GM20431 (cell line): ENCODE data around the gene ACSM2B.
"Not testable (repeated sequence)": the region's sequence is repeated elsewhere in the genome, so short reads cannot be mapped to it uniquely, and the experiment has no call there.

Experiments
- in situ Hi-C: fragments of 300-500 bp; cut with MseI, MboI; formaldehyde crosslinking; loops from one replicate; pipeline ENCODE4 v1.15.0; 2020; ENCODE audit warnings: low sequenced_read_pairs; ENCODE audit not compliant: unreplicated experiment

ACSM2B gene

GRCh38 chr16:20598832-20599469, 22.8 kb upstream of the ACSM2B start:
- in situ Hi-C loops, result no loop called here

DNA sequence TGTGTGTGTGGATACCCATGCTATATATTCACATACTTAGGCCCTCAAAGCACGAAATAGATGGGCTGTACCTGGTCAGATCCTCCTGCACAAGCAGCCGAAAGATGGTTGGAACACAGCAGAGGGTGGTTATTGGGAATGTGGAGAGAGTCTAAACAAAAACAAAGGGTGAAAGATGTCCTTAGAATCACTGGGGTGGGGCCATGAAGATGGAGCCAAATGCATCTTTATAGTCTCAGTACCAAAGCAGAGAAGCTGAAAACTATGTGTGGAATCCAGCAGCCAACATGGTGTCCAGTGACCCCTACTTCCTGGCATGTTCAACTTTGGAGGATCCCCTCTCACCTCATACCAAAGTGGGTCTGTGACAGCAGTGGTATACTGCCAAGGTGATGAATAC, 19.5 kb upstream of the ACSM2B start:
- in situ Hi-C loops, result not testable (repeated sequence)

- in situ Hi-C loops, result not testable (repeated sequence)
These were observed 18.9 kb upstream of the ACSM2B start for GRCh38 chr16:20595068-20595467.

DNA sequence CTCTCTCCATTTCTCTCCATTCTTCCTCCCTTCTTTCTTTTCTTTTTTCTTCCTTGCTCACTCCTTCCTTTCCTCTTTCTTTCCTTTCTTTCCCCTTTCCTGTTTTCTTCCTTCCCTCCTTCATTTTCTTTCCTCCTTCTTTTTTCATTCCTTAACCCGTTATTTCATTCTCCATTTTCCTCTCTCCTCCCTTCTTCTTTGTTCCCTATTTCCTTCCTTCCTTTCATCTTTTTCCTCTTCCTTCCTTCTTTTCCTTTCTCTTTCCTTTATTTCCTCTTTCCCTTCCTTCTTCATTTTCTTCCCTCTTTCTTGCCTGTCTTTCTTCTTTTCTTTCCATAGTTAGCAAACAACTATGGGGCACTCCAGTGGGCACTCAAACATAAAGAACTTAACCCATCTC, 16.6 kb upstream of the ACSM2B start:
- in situ Hi-C loops, result not testable (repeated sequence)

DNA sequence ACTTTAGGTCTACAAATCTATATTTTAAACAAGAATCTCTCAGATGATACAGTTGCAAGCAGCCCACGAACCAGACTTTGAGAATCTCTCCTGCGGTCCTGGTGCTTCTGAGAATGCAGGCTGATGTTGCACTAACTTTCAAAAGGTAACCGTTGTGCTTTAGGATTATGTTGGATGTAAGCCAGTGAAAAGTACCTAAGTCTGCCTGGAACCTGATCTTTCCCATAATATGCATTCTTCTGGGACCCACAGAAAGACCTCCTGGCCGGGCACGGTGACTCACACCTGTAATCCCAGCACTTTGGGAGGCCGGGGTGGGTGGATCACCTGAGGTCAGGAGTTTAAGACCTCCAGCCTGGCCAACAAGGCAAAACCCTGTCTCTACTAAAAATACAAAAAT, 13.3 kb upstream of the ACSM2B start:
- in situ Hi-C loops, result not testable (repeated sequence)

DNA sequence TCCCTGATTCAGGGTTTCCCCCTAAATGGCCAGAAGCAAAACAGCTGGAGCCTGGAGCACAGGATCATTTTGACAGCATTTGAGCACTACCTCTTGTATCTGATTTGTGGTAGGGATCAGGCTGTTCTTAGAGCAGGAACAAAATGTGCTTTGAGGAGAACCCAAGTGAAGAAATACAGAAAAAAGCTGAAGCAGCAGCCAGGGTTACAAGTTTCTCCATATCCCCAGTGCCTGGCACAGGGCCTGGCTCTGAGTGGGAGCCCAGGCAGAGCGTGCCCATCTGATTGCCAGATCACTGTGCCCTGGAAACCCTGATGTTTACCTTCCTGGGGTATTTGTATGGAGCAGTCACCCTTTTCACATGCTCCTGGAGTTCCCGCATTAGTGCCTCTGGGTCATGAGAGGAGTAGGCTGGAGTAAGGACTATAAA, 11.5 kb upstream of the ACSM2B start:
- in situ Hi-C loops, result not testable (repeated sequence)

GRCh38 chr16:20586716-20587115, 10.5 kb upstream of the ACSM2B start:
- in situ Hi-C loops, result not testable (repeated sequence)

GRCh38 chr16:20586112-20586511, 9.9 kb upstream of the ACSM2B start:
- in situ Hi-C loops, result not testable (repeated sequence)

DNA sequence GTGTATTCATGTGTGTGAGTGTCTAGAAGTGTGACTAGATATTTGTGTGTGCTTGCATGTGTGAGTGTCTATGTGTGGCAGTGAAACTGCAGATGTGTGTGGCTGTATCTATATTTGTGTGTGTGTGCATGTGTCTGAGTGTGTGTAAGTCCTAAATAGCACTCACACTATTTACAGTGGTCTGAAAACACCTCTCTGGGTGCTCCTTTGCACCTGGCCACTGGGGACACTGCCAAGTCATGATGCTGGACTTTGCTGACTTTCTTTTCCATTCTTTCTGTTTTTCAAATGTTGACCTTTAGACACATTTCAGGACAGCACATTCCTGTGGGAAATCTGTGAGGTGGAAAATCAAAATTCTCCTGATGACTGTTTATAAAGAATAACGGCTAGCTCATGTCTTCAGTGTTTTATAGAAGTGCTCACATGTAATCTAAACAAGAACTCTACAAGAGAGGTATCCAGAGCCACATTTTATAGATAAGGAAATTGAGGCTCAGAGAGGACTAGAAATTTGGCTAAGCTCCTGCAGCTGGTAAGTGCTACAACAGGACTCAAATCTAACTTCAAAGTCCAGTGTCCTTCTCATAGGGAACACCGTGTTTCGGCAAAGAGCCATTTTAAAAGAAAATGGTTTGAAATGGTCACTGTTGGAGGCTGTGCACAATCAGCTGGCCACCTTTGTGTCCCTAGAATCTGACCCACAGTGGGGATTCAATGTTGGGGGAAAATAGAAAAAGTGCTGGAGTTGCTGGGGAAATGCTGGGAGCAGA, 4.5 kb upstream of the ACSM2B start:
- in situ Hi-C loops, result not testable (repeated sequence)

DNA sequence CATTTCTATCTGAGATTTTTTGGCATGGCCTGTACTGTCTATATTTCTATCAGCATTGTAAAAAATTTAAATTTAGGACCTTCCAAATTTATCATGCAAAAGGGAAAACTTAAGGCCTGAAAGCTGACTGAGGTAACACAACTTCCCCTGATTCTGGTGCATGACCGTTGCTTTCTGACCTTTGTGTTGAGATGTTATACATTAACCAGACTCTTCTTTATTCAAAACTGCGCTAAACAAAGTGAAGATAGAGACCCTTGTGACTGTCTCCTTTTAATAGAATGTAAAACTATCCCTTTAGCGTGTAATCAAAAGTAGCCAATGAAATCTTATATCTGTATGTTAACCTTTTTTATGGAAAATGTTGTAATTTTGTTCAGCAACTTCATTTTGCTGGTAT, 1.9 kb upstream of the ACSM2B start:
- in situ Hi-C loops, result not testable (repeated sequence)

DNA sequence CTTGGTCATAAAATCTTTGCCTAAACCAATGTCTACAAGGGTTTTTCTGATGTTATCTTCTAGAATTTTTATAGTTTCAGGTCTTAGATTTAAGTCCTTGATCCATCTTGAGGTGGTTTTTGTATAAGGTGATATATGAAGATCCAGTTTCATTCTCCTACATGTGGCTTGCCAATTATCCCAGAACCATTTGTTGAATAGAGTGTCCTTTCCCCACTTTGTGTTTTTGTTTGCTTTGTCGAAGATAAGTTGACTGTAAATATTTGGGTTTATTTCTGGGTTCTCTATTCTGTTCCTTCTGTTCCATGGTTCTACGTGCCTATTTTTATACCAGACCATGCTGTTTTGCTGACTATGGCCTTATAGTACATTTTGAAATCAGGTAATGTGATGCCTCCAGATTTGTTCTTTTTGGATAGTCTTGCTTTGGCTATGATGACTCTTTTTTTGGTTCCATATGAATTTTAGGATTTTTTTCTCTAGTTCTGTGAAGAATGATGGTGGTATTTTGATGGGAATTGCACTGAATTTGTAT, 7.0 kb downstream of the ACSM2B start:
- in situ Hi-C loops, result not testable (repeated sequence)

DNA sequence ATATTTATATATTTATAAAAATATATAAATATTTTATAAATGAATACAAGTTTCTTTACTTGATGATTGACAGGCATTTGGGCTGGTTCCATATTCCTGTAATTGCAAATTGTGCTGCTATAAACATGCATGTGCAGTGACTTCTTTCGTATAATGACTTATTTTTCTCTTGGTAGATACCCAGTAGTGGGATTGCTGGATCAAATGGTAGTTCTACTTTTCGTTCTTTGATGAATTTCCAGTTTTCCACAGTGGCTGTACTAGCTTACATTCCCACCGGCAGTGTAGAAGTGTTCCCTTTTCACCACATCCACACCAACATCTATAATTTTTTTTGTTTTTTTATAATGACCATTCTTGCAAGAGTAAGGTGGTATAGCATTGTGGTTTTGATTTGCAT, 7.8 kb downstream of the ACSM2B start:
- in situ Hi-C loops, result no loop called here

DNA sequence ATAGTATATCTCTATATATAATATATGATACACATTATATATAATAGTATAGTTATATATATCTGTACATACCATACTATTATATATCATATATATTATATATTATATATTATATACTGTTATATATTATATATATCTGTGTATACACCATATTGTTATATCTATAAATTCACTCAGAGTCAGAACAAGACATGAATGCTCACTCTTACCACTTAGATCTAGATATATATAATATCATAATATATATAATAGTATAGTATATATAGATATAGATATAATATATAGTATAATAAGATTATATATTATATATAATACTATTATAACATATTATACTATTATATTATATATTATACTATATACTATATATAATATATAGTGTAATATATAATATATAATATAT, 9.3 kb downstream of the ACSM2B start:
- in situ Hi-C loops, result no loop called here

DNA sequence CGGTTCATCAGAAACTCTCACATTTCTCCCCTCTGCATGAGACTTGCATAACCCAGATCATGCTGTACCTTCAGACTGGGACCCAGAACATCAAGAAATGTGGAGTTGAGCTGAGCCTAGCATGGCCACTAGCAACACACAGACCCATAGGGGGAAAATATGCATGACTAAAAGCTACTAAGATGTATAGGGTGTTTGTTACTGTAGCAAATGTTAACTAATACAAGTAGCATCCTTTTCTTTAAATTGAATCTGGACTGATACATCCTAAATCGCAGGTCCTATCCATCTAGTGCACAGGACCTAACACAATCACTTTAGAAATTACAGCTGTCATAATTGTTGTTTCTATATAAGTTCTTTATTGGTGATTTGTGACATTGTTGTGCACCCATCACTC, 10.8 kb downstream of the ACSM2B start:
- in situ Hi-C loops, result not testable (repeated sequence)

GRCh38 chr16:20564218-20564617, 11.9 kb downstream of the ACSM2B start:
- in situ Hi-C loops, result not testable (repeated sequence)

DNA sequence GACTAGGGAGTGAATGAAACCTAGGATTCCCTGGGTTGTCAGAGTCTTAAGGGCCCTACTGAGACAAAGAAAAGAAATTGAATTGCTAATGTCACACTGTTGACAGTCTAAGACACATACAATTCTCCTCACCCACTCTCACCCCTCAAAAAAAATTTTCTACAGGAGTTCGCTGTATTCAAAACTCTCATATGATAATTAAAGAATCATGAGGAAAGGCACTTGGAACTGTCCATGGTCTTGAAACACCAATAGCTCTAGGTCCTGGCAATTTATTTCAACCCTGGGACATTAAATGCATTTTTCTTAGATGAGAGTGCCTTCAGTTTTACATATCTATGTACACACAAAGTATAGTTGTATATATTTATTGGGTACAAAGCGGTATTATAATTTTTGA, 20.5 kb downstream of the ACSM2B start:
- in situ Hi-C loops, result not testable (repeated sequence)

GRCh38 chr16:20554689-20555088, 21.5 kb downstream of the ACSM2B start:
- in situ Hi-C loops, result not testable (repeated sequence)

DNA sequence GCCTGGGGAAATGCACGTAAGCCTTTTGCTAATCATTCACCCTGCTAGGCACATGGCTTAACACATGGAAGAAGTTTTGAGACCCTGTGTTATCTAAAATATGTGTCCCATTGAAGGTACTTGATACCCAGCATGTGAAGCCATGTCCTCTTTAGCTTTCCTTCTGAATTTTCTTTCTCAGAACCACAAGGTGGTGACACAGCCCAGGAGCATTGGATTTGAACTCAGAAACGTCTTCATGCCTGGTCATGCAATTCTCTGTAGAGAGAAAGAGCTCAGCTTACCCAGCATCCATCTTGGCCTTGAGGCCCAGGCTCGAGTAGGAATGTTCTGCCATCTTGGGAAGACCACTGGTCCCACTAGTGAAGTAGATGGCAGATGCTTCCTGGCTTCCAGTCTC, 22.7 kb downstream of the ACSM2B start:
- in situ Hi-C loops, result not testable (repeated sequence)

GRCh38 chr16:20546951-20547350, 29.2 kb downstream of the ACSM2B start:
- in situ Hi-C loops, result not testable (repeated sequence)

DNA sequence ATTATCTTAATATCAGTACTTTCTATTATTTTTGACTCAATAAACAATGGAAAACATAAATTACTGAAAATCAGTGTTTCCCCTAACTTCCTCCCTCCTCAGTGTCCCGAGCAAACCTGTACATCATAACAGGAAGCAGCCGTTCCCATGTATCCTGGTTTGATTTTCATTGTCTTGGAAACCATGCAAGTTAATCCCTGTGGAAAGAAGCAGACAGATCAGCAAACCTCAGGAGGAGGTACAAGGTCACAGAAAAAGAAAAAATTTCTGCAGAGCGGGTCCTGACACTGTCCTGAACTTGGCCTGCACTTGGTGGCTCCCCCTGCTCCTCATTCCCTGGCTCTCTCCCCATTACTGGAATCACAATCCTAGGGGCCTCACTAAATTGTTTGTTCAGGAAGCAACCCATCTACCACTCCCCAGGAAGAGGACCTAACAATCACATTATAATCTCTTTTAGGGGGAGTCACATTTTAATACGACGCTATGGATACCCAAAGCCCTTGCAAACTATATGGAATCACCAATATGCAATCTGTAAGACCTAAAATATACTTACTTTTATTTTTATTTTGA, 29.8 kb downstream of the ACSM2B start:
- in situ Hi-C loops, result not testable (repeated sequence)
